ENCODE measurements around the gene CNOT6L. TPM values are rescaled to one million over a fixed set of nuclear protein-coding genes. Genes with fewer than 3 reads are reported as not detected.
"Not testable (repeated sequence)": the region's sequence is repeated elsewhere in the genome, so short reads cannot be mapped to it uniquely, and the experiment has no call there.

CNOT6L gene
- 10 to 100 TPM; 21.3 to 41.6 (median 31.5) TPM for total RNA-seq

- DNase-seq (ENCODE audit: low spot score) (peak; percentile 44), ATAC-seq (ENCODE audit: low FRiP score) (peak; percentile 86)
- no peak for TF ChIP-seq CTCF (IDR thresholded peaks at IDR 0.05)
These were observed at the start of gene CNOT6L for GRCh38 chr4:77818602-77819403. Gene CNOT6L (minus strand): TSS chr4:77819368. CDS start chr4:77819308, 60 bp downstream.

GRCh38 chr4:77865259-77865658 is 46.1 kb upstream of the CNOT6L start:
- no peak for DNase-seq (ENCODE audit: low spot score)

GRCh38 chr4:77863341-77863740 is 44.2 kb upstream of the CNOT6L start:
- ATAC-seq (ENCODE audit: low FRiP score) = not testable (repeated sequence)

More at GRCh38 chr4:77865259-77865658, 46.1 kb upstream of the CNOT6L start:
- no peak for ATAC-seq (ENCODE audit: low FRiP score)
- TF ChIP-seq CTCF (IDR thresholded peaks at IDR 0.05) = no peak

GRCh38 chr4:77862478-77863216 is 43.5 kb upstream of the CNOT6L start, which contains the start of gene MRPL1:
Gene MRPL1 (plus strand): TSS chr4:77862830. CDS start chr4:77862849, 19 bp downstream.
- no peak for TF ChIP-seq CTCF (IDR thresholded peaks at IDR 0.05)
- ATAC-seq (ENCODE audit: low FRiP score) (peak; percentile 97), DNase-seq (ENCODE audit: low spot score) (peak; percentile 47)

More at GRCh38 chr4:77863341-77863740, 44.2 kb upstream of the CNOT6L start:
- DNase-seq (ENCODE audit: low spot score) = not testable (repeated sequence)

GRCh38 chr4:77861495-77861894 is 42.3 kb upstream of the CNOT6L start:
- ATAC-seq (ENCODE audit: low FRiP score) (no peak), DNase-seq (ENCODE audit: low spot score) (no peak)
- no peak for TF ChIP-seq CTCF (IDR thresholded peaks at IDR 0.05)

- no peak for ATAC-seq (ENCODE audit: low FRiP score)
- no peak for DNase-seq (ENCODE audit: low spot score)
- TF ChIP-seq CTCF (IDR thresholded peaks at IDR 0.05) = no peak
These were observed 40.1 kb upstream of the CNOT6L start for GRCh38 chr4:77859256-77859655.

- DNase-seq (ENCODE audit: low spot score) (no peak), ATAC-seq (ENCODE audit: low FRiP score) (no peak)
- no peak for TF ChIP-seq CTCF (IDR thresholded peaks at IDR 0.05)
These were observed 37.0 kb upstream of the CNOT6L start for GRCh38 chr4:77856152-77856551.
